Sigmoid colon (tissue), 7 donors: Measurements from ENCODE around the gene ZKSCAN4. TPM values are rescaled to one million over a fixed set of nuclear protein-coding genes. Genes with fewer than 3 reads are reported as not detected.
A peak's percentile ranks its signal among the peaks of the same experiment; 100 is the strongest.

Experiments used
- DNase-seq: peaks from one replicate; pipeline ENCODE4 v3.0.0-alpha.2; 2019
- H3K27ac ChIP-seq, 4 donors: fragments of 200-600 bp; sonication (generic); one replicate each; pipeline ENCODE4 v1.5.1; 2016 to 2019; ENCODE audit warnings: mild to moderate bottlenecking in 1 of 4
- H3K27me3 ChIP-seq, 3 donors: fragments of 200-600 bp; sonication (generic); one replicate each; pipeline ENCODE4 v1.5.1; 2019; ENCODE audit warnings: mild to moderate bottlenecking in 1 of 3
- H3K36me3 ChIP-seq, 4 donors: fragments of 200-600 bp; sonication (generic); one replicate each; pipeline ENCODE4 v1.5.1; 2016 to 2019
- H3K4me1 ChIP-seq, 4 donors: fragments of 200-600 bp; sonication (generic); one replicate each; pipeline ENCODE4 v1.5.1; 2017 to 2019
- H3K4me3 ChIP-seq, 4 donors: fragments of 200-600 bp; sonication (generic); one replicate each; pipeline ENCODE4 v1.5.1; 2017 to 2019; ENCODE audit warnings: mild to moderate bottlenecking in 2 of 4, moderate library complexity in 1 of 4
- H3K9me3 ChIP-seq, 4 donors: fragments of 200-600 bp in 3 of 4; sonication (generic) in 3 of 4; one replicate each; pipeline versions ENCODE4 v1.5.1 to v1.6.1; 2013 to 2019
- CTCF ChIP-seq, 4 experiments: fragments of 450-650 bp in 3 of 4; fragments of 200-600 bp in 1 of 4; IDR thresholded peaks; one replicate each; pipeline ENCODE4 v1.5.1; 2016 to 2019; ENCODE audit warnings: antibody characterized with exemption in 4 of 4, mild to moderate bottlenecking in 3 of 4, moderate library complexity in 2 of 4
- EP300 ChIP-seq, 4 donors: sonication (generic); formaldehyde crosslinking; IDR thresholded peaks; one replicate each; pipeline ENCODE4 v1.6.1; 2017; ENCODE audit warnings: antibody characterized with exemption in 4 of 4
- POLR2A ChIP-seq, 2 donors: fragments of 450-650 bp; IDR thresholded peaks; one replicate each; pipeline ENCODE4 v1.6.1; 2016; ENCODE audit warnings: antibody characterized with exemption in 2 of 2, mild to moderate bottlenecking in 2 of 2, moderate library complexity in 2 of 2
- POLR2AphosphoS5 ChIP-seq, 4 donors: sonication (generic); formaldehyde crosslinking; IDR thresholded peaks; one replicate each; pipeline ENCODE4 v1.6.1; 2017; ENCODE audit warnings: antibody characterized with exemption in 4 of 4
- WGBS, 2 donors: extraction: QIAGEN DNeasy Blood & Tissue Kit; methylation state at CpG; one replicate each; pipeline ENCODE4 v1.1.7; 2013; 5-methylcytosine and 5-hydroxymethylcytosine counted together
- intact Hi-C: fragments of 100-400 bp; cut with DNase I; formaldehyde crosslinking; loops from one replicate; pipeline ENCODE4 v1.15.1; 2023
- polyA plus RNA-seq, 3 donors: library from polyadenylated mRNA; stranded (reverse); fragments of 200-250 nt; gene quantifications; one replicate each; pipeline ENCODE4 v1.2.3, GENCODE V29; 2013
- total RNA-seq, 4 donors: library from RNA; depleted of rRNA; stranded (reverse); fragments of >200 nt; gene quantifications; one replicate each; pipeline ENCODE4 v1.1.0, GENCODE V29; 2016
- donor health status: healthy with polysubstance abuse.
- donor health status: Bipolar disorder and iron deficiency.
- donor health status: healthy.

ZKSCAN4 gene
- total RNA-seq (1 to 10 TPM; 1.5 to 6.1 (median 4.7) TPM), polyA plus RNA-seq (1 to 10 TPM; 1.8 to 3.1 (median 2.3) TPM)

GRCh38 chr6:28252009-28252975 is at the start of gene ZKSCAN4:
TSS of gene ZKSCAN4 (minus strand) at chr6:28252269. CDS start at chr6:28251980, 289 bp downstream.
- peak; percentile 82 for DNase-seq
- peak in 3 of 4 donors; percentile 30 to 53 (median 31) for TF ChIP-seq POLR2AphosphoS5 (IDR thresholded peaks at IDR 0.05)
- no peak for TF ChIP-seq EP300 (IDR thresholded peaks at IDR 0.05)
- Histone ChIP-seq H3K27ac (peak within 1 kb of the TSS; percentile 43 to 66 (median 64)), H3K4me3 (peak within 1 kb of the TSS; percentile 74 to 85 (median 75)), H3K27me3 (no peaks in the 10 kb centered on the region), H3K9me3 (no peaks in the 10 kb centered on the region), H3K4me1 (peaks cover 0 to 19% (median 18%) of the 10 kb centered on the region in 4 donors), H3K36me3 (peaks cover 0 to 18% (median 2%) of the 10 kb centered on the region in 4 donors)
- intact Hi-C loops = no loop called here
- 5 to 8% methylated on average over 14 of the region's 14 CpGs for WGBS, 2 donors

- intact Hi-C loops = no loop called here
- peaks cover 0 to 62% (median 9%) of the 10 kb centered on the region in 4 donors for H3K36me3 ChIP-seq
Observed at GRCh38 chr6:28296520-28297060, 44.5 kb upstream of the ZKSCAN4 start.

GRCh38 chr6:28295326-28295725 is 43.3 kb upstream of the ZKSCAN4 start:
- no peak for TF ChIP-seq EP300 (IDR thresholded peaks at IDR 0.05)
- no peak for TF ChIP-seq CTCF (IDR thresholded peaks at IDR 0.05)
- no peak for TF ChIP-seq POLR2A (IDR thresholded peaks at IDR 0.05)
- no peak for TF ChIP-seq POLR2AphosphoS5 (IDR thresholded peaks at IDR 0.05)
- H3K27me3 ChIP-seq = no peaks in the 10 kb centered on the region
- intact Hi-C loops = no loop called here
- H3K4me1 ChIP-seq = no peaks in the 10 kb centered on the region
- H3K4me3 ChIP-seq = no peak overlapping the region
- no peaks in the 10 kb centered on the region for H3K9me3 ChIP-seq
- no peak overlapping the region for H3K27ac ChIP-seq
- peaks cover 0 to 56% (median 5%) of the 10 kb centered on the region in 4 donors for H3K36me3 ChIP-seq
- no peak for DNase-seq
- WGBS, 2 donors = 93 to 95% methylated on average over 5 of the region's 5 CpGs

More at GRCh38 chr6:28296520-28297060, 44.5 kb upstream of the ZKSCAN4 start:
- no peaks in the 10 kb centered on the region for H3K4me1 ChIP-seq
- no peak for DNase-seq
- WGBS, 2 donors = 93 to 94% methylated on average over 7 of the region's 7 CpGs
- no peaks in the 10 kb centered on the region for H3K9me3 ChIP-seq
- no peaks in the 10 kb centered on the region for H3K27me3 ChIP-seq
- TF ChIP-seq CTCF (IDR thresholded peaks at IDR 0.05) (no peak), EP300 (IDR thresholded peaks at IDR 0.05) (no peak), POLR2A (IDR thresholded peaks at IDR 0.05) (no peak), POLR2AphosphoS5 (IDR thresholded peaks at IDR 0.05) (no peak)
- H3K4me3 ChIP-seq = no peak overlapping the region
- H3K27ac ChIP-seq = no peak overlapping the region

GRCh38 chr6:28291573-28291972 is 39.5 kb upstream of the ZKSCAN4 start:
- intact Hi-C loops = no loop called here
- H3K9me3 ChIP-seq = no peaks in the 10 kb centered on the region
- no peaks in the 10 kb centered on the region for H3K4me1 ChIP-seq
- H3K36me3 ChIP-seq = peaks cover 4 to 58% (median 12%) of the 10 kb centered on the region in 4 donors
- DNase-seq = no peak
- no peaks in the 10 kb centered on the region for H3K27me3 ChIP-seq
- TF ChIP-seq POLR2AphosphoS5 (IDR thresholded peaks at IDR 0.05) (no peak), CTCF (IDR thresholded peaks at IDR 0.05) (no peak), POLR2A (IDR thresholded peaks at IDR 0.05) (no peak), EP300 (IDR thresholded peaks at IDR 0.05) (no peak)
- H3K27ac ChIP-seq = no peak overlapping the region
- no peak overlapping the region for H3K4me3 ChIP-seq

GRCh38 chr6:28282926-28283325 is 30.9 kb upstream of the ZKSCAN4 start:
- intact Hi-C loops = loop anchor here (5.0 kb wide), 2 partner anchors 49 to 74 kb away; no protein-coding TSS in a partner anchor
- Histone ChIP-seq H3K4me1 (peaks cover 0 to 18% (median 12%) of the 10 kb centered on the region in 4 donors), H3K27ac (no peak overlapping the region), H3K36me3 (peaks cover 9 to 43% (median 13%) of the 10 kb centered on the region in 4 donors), H3K4me3 (no peak overlapping the region), H3K27me3 (no peaks in the 10 kb centered on the region), H3K9me3 (no peaks in the 10 kb centered on the region)
- DNase-seq = no peak
- WGBS, 2 donors = 96 to 97% methylated on average over 2 of the region's 2 CpGs
- TF ChIP-seq CTCF (IDR thresholded peaks at IDR 0.05) = no peak
- no peak for TF ChIP-seq EP300 (IDR thresholded peaks at IDR 0.05)
- TF ChIP-seq POLR2AphosphoS5 (IDR thresholded peaks at IDR 0.05) = no peak
- TF ChIP-seq POLR2A (IDR thresholded peaks at IDR 0.05) = no peak
